Lower leg skin (tissue), 4 donors: ENCODE measurements around the gene ARHGAP40. TPM values are rescaled to one million over a fixed set of nuclear protein-coding genes. Genes with fewer than 3 reads are reported as not detected.

Source experiments
- DNase-seq, 2 donors: peaks; one replicate each; pipeline ENCODE4 v3.0.0-alpha.2; 2019; ENCODE audit warnings: low spot score in 2 of 2
- H3K4me3 ChIP-seq: fragments of 200-600 bp; sonication (generic); 2 replicates; pipeline ENCODE4 v1.5.1; 2017; ENCODE audit warnings: mild to moderate bottlenecking, low read depth; ENCODE audit not compliant: poor library complexity, severe bottlenecking
- POLR2A ChIP-seq, 2 donors: fragments of 450-650 bp; IDR thresholded peaks; one replicate each; pipeline ENCODE4 v1.6.1; 2016 to 2017; ENCODE audit warnings: antibody characterized with exemption in 2 of 2, mild to moderate bottlenecking in 1 of 2, moderate library complexity in 1 of 2
- WGBS, 2 donors: methylation state at CpG; one replicate each; pipeline ENCODE4 v1.1.5; 2018; 5-methylcytosine and 5-hydroxymethylcytosine counted together
- intact Hi-C: fragments of 100-400 bp; cut with DNase I; formaldehyde crosslinking; loops from one replicate; pipeline ENCODE4 v1.15.0; 2023; ENCODE audit warnings: low total_unique reads
- total RNA-seq, 4 donors: library from RNA; depleted of rRNA; stranded (reverse); fragments of >200 nt; gene quantifications; one replicate each; pipeline ENCODE4 v1.1.0, GENCODE V29; 2016
- TF ChIP-seq, protein P1 (sequence below), 3 donors: fragments of 450-650 bp; IDR thresholded peaks; one replicate each; pipeline ENCODE4 v1.5.1; 2016; ENCODE audit warnings: antibody characterized with exemption in 3 of 3, mild to moderate bottlenecking in 3 of 3, moderate library complexity in 2 of 3

Gene ARHGAP40
- total RNA-seq, 4 donors from 2014 or later = 27.0 to 54.8 (median 45.9) TPM

GRCh38 chr20:38599410-38599882 lies 2.2 kb upstream of the ARHGAP40 start:
- no peak overlapping the region for H3K4me3 ChIP-seq
- no peak for DNase-seq
- intact Hi-C loops = no loop called here
- TF ChIP-seq POLR2A (IDR thresholded peaks at IDR 0.05) = no peak
- TF ChIP-seq, protein P1, sequence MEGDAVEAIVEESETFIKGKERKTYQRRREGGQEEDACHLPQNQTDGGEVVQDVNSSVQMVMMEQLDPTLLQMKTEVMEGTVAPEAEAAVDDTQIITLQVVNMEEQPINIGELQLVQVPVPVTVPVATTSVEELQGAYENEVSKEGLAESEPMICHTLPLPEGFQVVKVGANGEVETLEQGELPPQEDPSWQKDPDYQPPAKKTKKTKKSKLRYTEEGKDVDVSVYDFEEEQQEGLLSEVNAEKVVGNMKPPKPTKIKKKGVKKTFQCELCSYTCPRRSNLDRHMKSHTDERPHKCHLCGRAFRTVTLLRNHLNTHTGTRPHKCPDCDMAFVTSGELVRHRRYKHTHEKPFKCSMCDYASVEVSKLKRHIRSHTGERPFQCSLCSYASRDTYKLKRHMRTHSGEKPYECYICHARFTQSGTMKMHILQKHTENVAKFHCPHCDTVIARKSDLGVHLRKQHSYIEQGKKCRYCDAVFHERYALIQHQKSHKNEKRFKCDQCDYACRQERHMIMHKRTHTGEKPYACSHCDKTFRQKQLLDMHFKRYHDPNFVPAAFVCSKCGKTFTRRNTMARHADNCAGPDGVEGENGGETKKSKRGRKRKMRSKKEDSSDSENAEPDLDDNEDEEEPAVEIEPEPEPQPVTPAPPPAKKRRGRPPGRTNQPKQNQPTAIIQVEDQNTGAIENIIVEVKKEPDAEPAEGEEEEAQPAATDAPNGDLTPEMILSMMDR (IDR thresholded peaks at IDR 0.05) = no peak
- WGBS, 2 donors = 51 to 53% methylated on average over 9 of the region's 9 CpGs

DNA sequence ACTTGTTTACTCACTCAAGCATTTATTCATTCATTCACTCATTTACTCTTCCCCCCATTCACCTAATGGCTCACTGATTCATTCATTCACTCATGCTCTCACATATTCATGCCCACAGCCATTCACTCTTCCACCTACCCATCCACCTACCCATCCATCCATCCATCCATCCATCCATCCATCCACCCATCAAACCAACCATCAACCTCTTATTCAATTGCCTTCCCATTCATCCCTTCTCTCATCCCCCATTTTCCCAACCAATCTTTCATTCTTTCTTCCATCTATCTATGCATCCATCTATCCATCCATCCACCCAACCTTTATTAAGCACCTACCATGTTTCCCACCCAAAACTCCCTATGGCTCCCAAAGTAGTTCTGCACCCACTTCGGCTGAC lies 1.6 kb upstream of the ARHGAP40 start:
- H3K4me3 ChIP-seq = no peak overlapping the region
- 100% methylated on average over 1 of the region's 1 CpG for WGBS, 2 donors
- intact Hi-C loops = no loop called here
- no peak for DNase-seq
- TF ChIP-seq POLR2A (IDR thresholded peaks at IDR 0.05) = no peak
- TF ChIP-seq, protein P1 (IDR thresholded peaks at IDR 0.05) = no peak

GRCh38 chr20:38602185-38602581 lies 574 bp downstream of the ARHGAP40 start:
- WGBS, 2 donors = 59 to 62% methylated on average over 5 of the region's 5 CpGs
- TF ChIP-seq, protein P1 (IDR thresholded peaks at IDR 0.05) = no peak
- no peak for TF ChIP-seq POLR2A (IDR thresholded peaks at IDR 0.05)
- intact Hi-C loops = no loop called here
- no peak for DNase-seq
- H3K4me3 ChIP-seq = no peak overlapping the region

- intact Hi-C loops = no loop called here
Measured at GRCh38 chr20:38603286-38603685, 1.7 kb downstream of the ARHGAP40 start.

GRCh38 chr20:38604873-38605303 lies 3.3 kb downstream of the ARHGAP40 start:
- WGBS, 2 donors = 46 to 49% methylated on average over 4 of the region's 4 CpGs
- intact Hi-C loops = no loop called here

More at GRCh38 chr20:38603286-38603685, 1.7 kb downstream of the ARHGAP40 start:
- no peak overlapping the region for H3K4me3 ChIP-seq
- WGBS, 2 donors = 71 to 75% methylated on average over 3 of the region's 3 CpGs
- TF ChIP-seq, protein P1 (IDR thresholded peaks at IDR 0.05) = no peak
- no peak for TF ChIP-seq POLR2A (IDR thresholded peaks at IDR 0.05)
- DNase-seq = no peak

More at GRCh38 chr20:38604873-38605303, 3.3 kb downstream of the ARHGAP40 start:
- TF ChIP-seq, protein P1 (IDR thresholded peaks at IDR 0.05) = no peak
- no peak for TF ChIP-seq POLR2A (IDR thresholded peaks at IDR 0.05)
- H3K4me3 ChIP-seq = no peak overlapping the region
- no peak for DNase-seq
